ENCODE results near the gene HEG1. TPM values are rescaled to one million over a fixed set of nuclear protein-coding genes. Genes with fewer than 3 reads are reported as not detected.
"Not testable (repeated sequence)": the region's sequence is repeated elsewhere in the genome, so short reads cannot be mapped to it uniquely, and the experiment has no call there.

The HEG1 gene
- total RNA-seq, 4 donors from 2014 or later = 47.8 to 91.7 (median 76.8) TPM

GRCh38 chr3:125083776-125084175 lies 28.0 kb upstream of the HEG1 start:
- WGBS = 86% methylated on average over 10 of the region's 10 CpGs
- H3K27ac ChIP-seq (replicated peaks in 1 of 4) = no peak overlapping the region
- no peaks in the 10 kb centered on the region for H3K36me3 ChIP-seq
- H3K9me3 ChIP-seq = no peaks in the 10 kb centered on the region
- intact Hi-C loops (cut with DNase I) = no loop called here
- H3K27me3 ChIP-seq = no peaks in the 10 kb centered on the region
- no peak for TF ChIP-seq EP300 (IDR thresholded peaks at IDR 0.05)
- no peak for TF ChIP-seq POLR2AphosphoS5 (IDR thresholded peaks at IDR 0.05)
- no peak overlapping the region for H3K4me3 ChIP-seq
- DNase-seq (ENCODE audit: extremely low spot score) = no peak
- peaks cover 0 to 7% (median 0%) of the 10 kb centered on the region in 4 donors for H3K4me1 ChIP-seq

GRCh38 chr3:125082339-125082738 lies 26.5 kb upstream of the HEG1 start:
- 75% methylated on average over 4 of the region's 4 CpGs for WGBS

GRCh38 chr3:125080077-125080476 lies 24.3 kb upstream of the HEG1 start:
- 100% methylated on average over 1 of the region's 1 CpG for WGBS
- Histone ChIP-seq H3K27me3 (no peaks in the 10 kb centered on the region), H3K27ac (replicated peaks in 1 of 4) (no peak overlapping the region), H3K9me3 (no peaks in the 10 kb centered on the region), H3K4me3 (no peak overlapping the region), H3K4me1 (no peaks in the 10 kb centered on the region), H3K36me3 (no peaks in the 10 kb centered on the region)
- TF ChIP-seq, protein P1, sequence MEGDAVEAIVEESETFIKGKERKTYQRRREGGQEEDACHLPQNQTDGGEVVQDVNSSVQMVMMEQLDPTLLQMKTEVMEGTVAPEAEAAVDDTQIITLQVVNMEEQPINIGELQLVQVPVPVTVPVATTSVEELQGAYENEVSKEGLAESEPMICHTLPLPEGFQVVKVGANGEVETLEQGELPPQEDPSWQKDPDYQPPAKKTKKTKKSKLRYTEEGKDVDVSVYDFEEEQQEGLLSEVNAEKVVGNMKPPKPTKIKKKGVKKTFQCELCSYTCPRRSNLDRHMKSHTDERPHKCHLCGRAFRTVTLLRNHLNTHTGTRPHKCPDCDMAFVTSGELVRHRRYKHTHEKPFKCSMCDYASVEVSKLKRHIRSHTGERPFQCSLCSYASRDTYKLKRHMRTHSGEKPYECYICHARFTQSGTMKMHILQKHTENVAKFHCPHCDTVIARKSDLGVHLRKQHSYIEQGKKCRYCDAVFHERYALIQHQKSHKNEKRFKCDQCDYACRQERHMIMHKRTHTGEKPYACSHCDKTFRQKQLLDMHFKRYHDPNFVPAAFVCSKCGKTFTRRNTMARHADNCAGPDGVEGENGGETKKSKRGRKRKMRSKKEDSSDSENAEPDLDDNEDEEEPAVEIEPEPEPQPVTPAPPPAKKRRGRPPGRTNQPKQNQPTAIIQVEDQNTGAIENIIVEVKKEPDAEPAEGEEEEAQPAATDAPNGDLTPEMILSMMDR (IDR thresholded peaks at IDR 0.05) = no peak
- no peak for TF ChIP-seq POLR2A (IDR thresholded peaks at IDR 0.05; ENCODE audit: low read depth)
- TF ChIP-seq EP300 (IDR thresholded peaks at IDR 0.05) = no peak
- peak; percentile 39 for DNase-seq (ENCODE audit: extremely low spot score)
- intact Hi-C loops (cut with DNase I) = no loop called here

More at GRCh38 chr3:125082339-125082738, 26.5 kb upstream of the HEG1 start:
- H3K27ac ChIP-seq (replicated peaks in 1 of 4); H3K4me3 ChIP-seq; H3K4me1 ChIP-seq; H3K36me3 ChIP-seq; intact Hi-C loops (cut with DNase I); DNase-seq (ENCODE audit: extremely low spot score); H3K9me3 ChIP-seq; H3K27me3 ChIP-seq: not testable (repeated sequence)

- intact Hi-C loops (cut with DNase I) = no loop called here
- H3K4me3 ChIP-seq = no peak overlapping the region
- TF ChIP-seq POLR2A (IDR thresholded peaks at IDR 0.05; ENCODE audit: low read depth) = no peak
- TF ChIP-seq POLR2AphosphoS5 (IDR thresholded peaks at IDR 0.05) = no peak
- TF ChIP-seq, protein P1 (IDR thresholded peaks at IDR 0.05) = no peak
- TF ChIP-seq EP300 (IDR thresholded peaks at IDR 0.05) = no peak
- H3K36me3 ChIP-seq = no peaks in the 10 kb centered on the region
- H3K4me1 ChIP-seq = no peaks in the 10 kb centered on the region
- no peak overlapping the region for H3K27ac ChIP-seq (replicated peaks in 1 of 4)
- DNase-seq (ENCODE audit: extremely low spot score) = peak; percentile 26
- 75% methylated on average over 1 of the region's 1 CpG for WGBS
- H3K27me3 ChIP-seq = no peaks in the 10 kb centered on the region
- H3K9me3 ChIP-seq = no peaks in the 10 kb centered on the region
Observed at GRCh38 chr3:125079675-125080045, 23.9 kb upstream of the HEG1 start.

- intact Hi-C loops (cut with DNase I) = no loop called here
- 88% methylated on average over 6 of the region's 6 CpGs for WGBS
- TF ChIP-seq, protein P1 (IDR thresholded peaks at IDR 0.05) = no peak
- TF ChIP-seq POLR2A (IDR thresholded peaks at IDR 0.05; ENCODE audit: low read depth) = no peak
- no peak for TF ChIP-seq EP300 (IDR thresholded peaks at IDR 0.05)
- TF ChIP-seq POLR2AphosphoS5 (IDR thresholded peaks at IDR 0.05) = no peak
- Histone ChIP-seq H3K27ac (replicated peaks in 1 of 4) (no peak overlapping the region), H3K4me3 (no peak overlapping the region), H3K4me1 (no peaks in the 10 kb centered on the region), H3K36me3 (no peaks in the 10 kb centered on the region), H3K9me3 (no peaks in the 10 kb centered on the region), H3K27me3 (no peaks in the 10 kb centered on the region)
- DNase-seq (ENCODE audit: extremely low spot score) = peak; percentile 57
Observed at GRCh38 chr3:125078951-125079674, 23.3 kb upstream of the HEG1 start.

DNA sequence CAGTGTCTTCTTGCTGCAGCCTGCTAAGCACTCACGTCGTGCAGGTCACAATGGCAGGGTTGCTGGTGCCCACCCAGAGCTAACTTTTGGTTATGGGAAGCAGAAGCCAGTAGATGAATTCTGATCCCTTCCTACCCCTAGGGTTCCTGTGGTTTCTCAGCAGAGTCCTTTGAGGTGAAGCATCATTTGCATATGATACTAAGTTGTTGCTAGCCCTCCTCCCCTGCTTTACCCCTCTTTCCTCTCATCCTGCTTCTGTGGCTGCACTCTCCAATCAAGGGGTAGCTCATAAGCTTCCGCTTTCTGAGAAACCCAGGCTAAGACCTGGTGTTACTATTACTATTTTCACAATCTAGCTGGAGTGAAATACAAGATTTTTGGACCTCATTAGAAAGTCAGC lies 22.1 kb upstream of the HEG1 start:
- intact Hi-C loops (cut with DNase I) = no loop called here
- TF ChIP-seq, protein P1 (IDR thresholded peaks at IDR 0.05) = no peak
- TF ChIP-seq POLR2AphosphoS5 (IDR thresholded peaks at IDR 0.05) (no peak), POLR2A (IDR thresholded peaks at IDR 0.05; ENCODE audit: low read depth) (no peak), EP300 (IDR thresholded peaks at IDR 0.05) (no peak)
- Histone ChIP-seq H3K4me1 (no peaks in the 10 kb centered on the region), H3K9me3 (no peaks in the 10 kb centered on the region), H3K27me3 (no peaks in the 10 kb centered on the region), H3K27ac (replicated peaks in 1 of 4) (no peak overlapping the region), H3K36me3 (no peaks in the 10 kb centered on the region), H3K4me3 (no peak overlapping the region)
- no peak for DNase-seq (ENCODE audit: extremely low spot score)
- WGBS = 100% methylated on average over 1 of the region's 3 CpGs
